Measurements from ENCODE around the gene RBM48. TPM values are rescaled to one million over a fixed set of nuclear protein-coding genes. Genes with fewer than 3 reads are reported as not detected.

RBM48 gene
- total and polyA plus RNA-seq, 2 of the 8 experiments (the other 6 are each of a cell fraction or from before 2014, with no cell fraction given): 4.3 to 8.6 TPM

GRCh38 chr7:92485267-92485892, 43.2 kb upstream of the RBM48 start:
- TF ChIP-seq SRF (IDR thresholded peaks at IDR 0.05; ENCODE audit: low read depth, low read length): no peak
- TF ChIP-seq E2F6 (IDR thresholded peaks at IDR 0.05): no peak
- TF ChIP-seq ZNF274 (IDR thresholded peaks at IDR 0.05; ENCODE audit: borderline replicate concordance, extremely low read depth, low read length): no peak
- no peak for TF ChIP-seq CREB1 (IDR thresholded peaks at IDR 0.05)
- Histone ChIP-seq H2BK15ac (ENCODE audit: low read length) (no peak overlapping the region), H3K4me3 (ENCODE audit: extremely low read depth in 1 of 4, insufficient read depth in 2 of 4, low read depth in 3 of 4, low read length in 4 of 4) (no peak overlapping the region), H3K9ac (replicated peaks in 1 of 4; ENCODE audit: extremely low read depth in 1 of 4, low read depth in 3 of 4, low read length in 3 of 4) (no peak overlapping the region), H3K79me2 (ENCODE audit: control insufficient read depth in 1 of 2, insufficient read depth in 2 of 2, low read length in 2 of 2) (no peaks in the 10 kb centered on the region), H3K27me3 (replicated peaks in 1 of 4; ENCODE audit: control insufficient read depth in 3 of 4, extremely low read depth in 1 of 4, insufficient read depth in 3 of 4, low read length in 3 of 4) (no peaks in the 10 kb centered on the region), H4K8ac (ENCODE audit: extremely low read depth, insufficient read depth, low read length) (no peak overlapping the region), H2AK5ac (ENCODE audit: low read depth, low read length) (no peak overlapping the region), H3K56ac (replicated peaks; ENCODE audit: insufficient read length, low read depth, low read length) (no peak overlapping the region), H3K14ac (ENCODE audit: insufficient read length) (no peak overlapping the region), H3K4me1 (replicated peaks in 1 of 4; ENCODE audit: control insufficient read depth in 3 of 4, insufficient read depth in 4 of 4, low read length in 3 of 4) (no peaks in the 10 kb centered on the region), H3K23me2 (ENCODE audit: low read depth, low read length) (no peaks in the 10 kb centered on the region), H2BK12ac (ENCODE audit: low read depth, low read length) (no peak overlapping the region), H3K4ac (replicated peaks; ENCODE audit: insufficient read length, low read depth, low read length) (no peak overlapping the region), H4K5ac (ENCODE audit: insufficient read length, low read depth, low read length) (no peak overlapping the region), H4K91ac (replicated peaks; ENCODE audit: insufficient read length, low read length) (no peak overlapping the region), H2BK5ac (ENCODE audit: low read depth, low read length) (no peak overlapping the region), H4K20me1 (replicated peaks in 1 of 2; ENCODE audit: control insufficient read depth in 1 of 2, insufficient read depth in 2 of 2, low read length in 2 of 2) (no peaks in the 10 kb centered on the region), H3K27ac (ENCODE audit: low read depth, low read length) (no peak overlapping the region), H3K36me3 (ENCODE audit: control insufficient read depth in 2 of 4, insufficient read depth in 4 of 4, low read length in 3 of 4) (peaks cover 0 to 35% (median 10%) of the 10 kb centered on the region in 4 experiments; a peak in 5 of 8 replicates), H3K9me3 (ENCODE audit: insufficient read depth in 2 of 2, low read depth in 1 of 2, low read length in 1 of 2) (no peaks in the 10 kb centered on the region), H3K18ac (ENCODE audit: extremely low read depth, low read length) (no peak overlapping the region), H2BK120ac (replicated peaks; ENCODE audit: low read depth, low read length) (no peak overlapping the region), H2AFZ (ENCODE audit: low read length) (no peak overlapping the region), H3K4me2 (ENCODE audit: insufficient read depth in 1 of 2, low read depth in 2 of 2, low read length in 2 of 2) (no peak overlapping the region), H3K23ac (ENCODE audit: insufficient read length) (no peak overlapping the region), H3K79me1 (ENCODE audit: low read depth, low read length) (no peaks in the 10 kb centered on the region), H2BK20ac (ENCODE audit: low read length) (no peak overlapping the region)
- POLR2A ChIA-PET (ENCODE audit: partially characterized antibody): no interaction called here
- CTCF ChIA-PET (ENCODE audit: partially characterized antibody): interaction anchor here (1.4 kb wide), 1 partner anchor 61 kb away, joined by 3 read pairs; no protein-coding TSS in a partner anchor
- FAIRE-seq: no peak
- no peak for DNase-seq (ENCODE audit: low read depth in 1 of 2, low spot score in 2 of 2)
- 85% methylated on average over 2 of the region's 2 CpGs; no CpG with 5 or more reads in 1 of the 2 experiments for WGBS, 2 experiments (ENCODE audit: extremely low coverage in 1 of 2, insufficient coverage in 1 of 2, insufficient read length in 1 of 2, insufficient replicate concordance in 2 of 2, low coverage in 1 of 2, low lambda C conversion rate in 2 of 2, missing lambda C conversion rate in 1 of 2)

Data from H1 (cell line).